ENCODE measurements around the gene TRIM47.

The TRIM47 gene

GRCh38 chr17:75906143-75906884, 27.9 kb upstream of the TRIM47 start:
- DNase-seq (ENCODE audit: low read depth), result no peak

- peak; percentile 83 for DNase-seq (ENCODE audit: low read depth)
Measured at GRCh38 chr17:75904749-75905521, 26.6 kb upstream of the TRIM47 start, which contains the start of gene MRPL38. TSS of gene MRPL38 (minus strand) at chr17:75904884. CDS start at chr17:75904875, 9 bp downstream.

- DNase-seq (ENCODE audit: low read depth), result no peak
Measured at GRCh38 chr17:75902406-75902805, 24.0 kb upstream of the TRIM47 start.

- no peak for DNase-seq (ENCODE audit: low read depth)
Measured at GRCh38 chr17:75901727-75902126, 23.3 kb upstream of the TRIM47 start.

- DNase-seq (ENCODE audit: low read depth), result no peak
Measured at GRCh38 chr17:75900691-75901533, 22.5 kb upstream of the TRIM47 start.

GRCh38 chr17:75899767-75900468, 21.5 kb upstream of the TRIM47 start:
- no peak for DNase-seq (ENCODE audit: low read depth)

- DNase-seq (ENCODE audit: low read depth), result no peak
Measured at GRCh38 chr17:75899353-75899752, 21.0 kb upstream of the TRIM47 start.

- DNase-seq (ENCODE audit: low read depth), result no peak
Measured at GRCh38 chr17:75898791-75899190, 20.4 kb upstream of the TRIM47 start.

GRCh38 chr17:75898065-75898464, 19.7 kb upstream of the TRIM47 start:
- DNase-seq (ENCODE audit: low read depth), result no peak

- no peak for DNase-seq (ENCODE audit: low read depth)
Measured at GRCh38 chr17:75897160-75898019, 19.0 kb upstream of the TRIM47 start.

- peak; percentile 75 for DNase-seq (ENCODE audit: low read depth)
Measured at GRCh38 chr17:75896415-75897159, 18.2 kb upstream of the TRIM47 start, which contains the start of gene TRIM65. TSS of gene TRIM65 (minus strand) at chr17:75896951. CDS start at chr17:75896937, 14 bp downstream.

GRCh38 chr17:75895370-75896155, 17.2 kb upstream of the TRIM47 start:
- DNase-seq (ENCODE audit: low read depth), result no peak

- no peak for DNase-seq (ENCODE audit: low read depth)
Measured at GRCh38 chr17:75894049-75894733, 15.8 kb upstream of the TRIM47 start.

- DNase-seq (ENCODE audit: low read depth), result no peak
Measured at GRCh38 chr17:75893305-75894048, 15.1 kb upstream of the TRIM47 start.

- DNase-seq (ENCODE audit: low read depth), result no peak
Measured at GRCh38 chr17:75892556-75893224, 14.3 kb upstream of the TRIM47 start.

- DNase-seq (ENCODE audit: low read depth), result no peak
Measured at GRCh38 chr17:75891605-75892555, 13.5 kb upstream of the TRIM47 start.

Measured in stimulated activated CD4-positive, alpha-beta T cell treated with anti-CD3 and anti-CD28 coated beads, Interleukin-2, amount 100 ng/mL, for 4 hours (primary cell).